Breast epithelium (tissue), 4 donors: Measurements from ENCODE around the gene NPC1L1. TPM values are rescaled to one million over a fixed set of nuclear protein-coding genes. Genes with fewer than 3 reads are reported as not detected.
A peak's percentile ranks its signal among the peaks of the same experiment; 100 is the strongest.

ENCODE experiments used
- DNase-seq, 2 donors: peaks; one replicate each; pipeline ENCODE4 v3.0.0-alpha.2; 2019; ENCODE audit warnings: low spot score in 2 of 2
- H3K27ac ChIP-seq, 2 donors: fragments of 200-600 bp; sonication (generic) in 1 of 2; one replicate each; pipeline ENCODE4 v1.5.1; 2016 to 2019; ENCODE audit warnings: mild to moderate bottlenecking in 1 of 2
- H3K27me3 ChIP-seq, 2 donors: fragments of 200-600 bp; sonication (generic) in 1 of 2; one replicate each; pipeline versions ENCODE4 v1.5.1 to v1.6.0; 2017 to 2019; ENCODE audit warnings: control low read depth in 1 of 2, mild to moderate bottlenecking in 1 of 2
- H3K36me3 ChIP-seq: fragments of 200-600 bp; one replicate; pipeline ENCODE4 v1.5.1; 2019
- H3K4me1 ChIP-seq, 2 donors: fragments of 200-600 bp; sonication (generic); one replicate each; pipeline ENCODE4 v1.5.1; 2016 to 2019; ENCODE audit warnings: control low read depth in 1 of 2
- H3K4me3 ChIP-seq, 3 donors: fragments of 200-600 bp; sonication (generic); 1 replicate in 2 of 3; 2 replicates in 1 of 3; pipeline ENCODE4 v1.5.1; 2016 to 2019; ENCODE audit warnings: mild to moderate bottlenecking in 3 of 3, moderate library complexity in 2 of 3
- H3K9me3 ChIP-seq, 2 donors: fragments of 200-600 bp; sonication (generic) in 1 of 2; one replicate each; pipeline ENCODE4 v1.5.1; 2016 to 2019; ENCODE audit warnings: control low read depth in 1 of 2
- CTCF ChIP-seq, 3 donors: fragments of 450-650 bp; IDR thresholded peaks; one replicate each; pipeline ENCODE4 v1.5.1; 2016 to 2017; ENCODE audit warnings: antibody characterized with exemption in 3 of 3, mild to moderate bottlenecking in 3 of 3, moderate library complexity in 3 of 3
- POLR2A ChIP-seq: fragments of 450-650 bp; IDR thresholded peaks from one replicate; pipeline ENCODE4 v1.6.1; 2016; ENCODE audit warnings: antibody characterized with exemption, mild to moderate bottlenecking, moderate library complexity
- POLR2AphosphoS5 ChIP-seq, 3 donors: sonication (generic); formaldehyde crosslinking; IDR thresholded peaks; one replicate each; pipeline ENCODE4 v1.6.1; 2017; ENCODE audit warnings: antibody characterized with exemption in 3 of 3
- intact Hi-C: fragments of 100-400 bp; cut with DNase I; formaldehyde crosslinking; loops from one replicate; pipeline ENCODE4 v1.15.1; 2023; ENCODE audit warnings: low total_unique reads
- total RNA-seq, 3 donors: library from RNA; depleted of rRNA; stranded (reverse); fragments of >200 nt; gene quantifications; one replicate each; pipeline ENCODE4 v1.1.0, GENCODE V29; 2016

Gene NPC1L1
- under 1 TPM; 0.16 to 0.33 (median 0.29) TPM for total RNA-seq

- TF ChIP-seq POLR2AphosphoS5 (IDR thresholded peaks at IDR 0.05) = no peak
- Histone ChIP-seq H3K4me3 (no peak within 1 kb of the TSS), H3K36me3 (no peaks in the 10 kb centered on the region), H3K4me1 (peaks cover 0 to 11% of the 10 kb centered on the region in 2 donors), H3K27me3 (no peaks in the 10 kb centered on the region), H3K9me3 (no peaks in the 10 kb centered on the region), H3K27ac (peak within 1 kb of the TSS in 1 of 2 donors; percentile 86)
- DNase-seq = no peak
- intact Hi-C loops = no loop called here
These were observed at the start of gene NPC1L1 for GRCh38 chr7:44541028-44541869. Gene NPC1L1 (minus strand): TSS chr7:44541330. CDS start chr7:44541259, 71 bp downstream.

- Histone ChIP-seq H3K4me1 (no peaks in the 10 kb centered on the region), H3K27me3 (no peaks in the 10 kb centered on the region), H3K4me3 (no peak overlapping the region), H3K36me3 (no peaks in the 10 kb centered on the region), H3K27ac (no peak overlapping the region), H3K9me3 (no peaks in the 10 kb centered on the region)
- TF ChIP-seq POLR2A = no peak
- TF ChIP-seq POLR2AphosphoS5 (IDR thresholded peaks at IDR 0.05) = no peak
- no peak for TF ChIP-seq CTCF (IDR thresholded peaks at IDR 0.05)
- intact Hi-C loops = loop anchor here (10.0 kb wide), 1 partner anchor 394 kb away; no protein-coding TSS in a partner anchor
- no peak for DNase-seq
These were observed 49.8 kb upstream of the NPC1L1 start for GRCh38 chr7:44590910-44591309.

GRCh38 chr7:44587843-44588711, 46.9 kb upstream of the NPC1L1 start:
- Histone ChIP-seq H3K9me3 (no peaks in the 10 kb centered on the region), H3K4me3 (no peak overlapping the region), H3K27ac (no peak overlapping the region), H3K27me3 (no peaks in the 10 kb centered on the region), H3K4me1 (no peaks in the 10 kb centered on the region), H3K36me3 (no peaks in the 10 kb centered on the region)
- TF ChIP-seq CTCF (IDR thresholded peaks at IDR 0.05) = peak in 2 of 3 donors; percentile 46 to 61
- TF ChIP-seq POLR2A = no peak
- TF ChIP-seq POLR2AphosphoS5 (IDR thresholded peaks at IDR 0.05) = no peak
- intact Hi-C loops = no loop called here
- no peak for DNase-seq

- intact Hi-C loops = no loop called here
- DNase-seq = no peak
- H3K27ac ChIP-seq = peak overlapping the region; percentile 96 to 98
These were observed 42.2 kb upstream of the NPC1L1 start for GRCh38 chr7:44583146-44583865.

More at GRCh38 chr7:44583146-44583865, 42.2 kb upstream of the NPC1L1 start:
- Histone ChIP-seq H3K9me3 (no peaks in the 10 kb centered on the region), H3K36me3 (peaks cover under 1% of the 10 kb centered on the region), H3K4me3 (peak overlapping the region; percentile 80 to 94 (median 81)), H3K27me3 (no peaks in the 10 kb centered on the region), H3K4me1 (peaks cover 0 to 10% of the 10 kb centered on the region in 2 donors)
- TF ChIP-seq POLR2AphosphoS5 (IDR thresholded peaks at IDR 0.05) (no peak), CTCF (IDR thresholded peaks at IDR 0.05) (no peak), POLR2A (no peak)
